Lung (tissue), 12 donors: ENCODE results near the gene RBM38. TPM values are rescaled to one million over a fixed set of nuclear protein-coding genes. Genes with fewer than 3 reads are reported as not detected.

ENCODE experiments used
- ATAC-seq: fragments of 200-7000 bp; cut with Tn5 transposase; one replicate; pipeline ENCODE4 v1.9.1; 2020; ENCODE audit warnings: moderate number of reproducible peaks; ENCODE audit not compliant: insufficient read depth, low FRiP score
- DNase-seq, 3 donors: peaks; one replicate each; pipeline ENCODE4 v3.0.0-alpha.2; 2013 to 2017
- H3K27ac ChIP-seq, 2 donors: one replicate each; pipeline ENCODE4 v1.5.1; 2013; ENCODE audit warnings: mild to moderate bottlenecking in 2 of 2, moderate library complexity in 2 of 2, control low read depth in 1 of 2, inconsistent platforms in 1 of 2, low read depth in 1 of 2, low read length in 1 of 2
- H3K27me3 ChIP-seq, 3 donors: one replicate each; pipeline ENCODE4 v1.5.1; 2013; ENCODE audit warnings: low read length in 2 of 3; ENCODE audit not compliant: control insufficient read depth in 3 of 3, insufficient read depth in 3 of 3
- H3K36me3 ChIP-seq, 4 donors: one replicate each; pipeline ENCODE4 v1.5.1; 2013; ENCODE audit warnings: low read length in 4 of 4, mild to moderate bottlenecking in 1 of 4, moderate library complexity in 1 of 4; ENCODE audit not compliant: control insufficient read depth in 4 of 4, insufficient read depth in 4 of 4
- H3K4me1 ChIP-seq, 5 donors: one replicate each; pipeline ENCODE4 v1.5.1; 2013; ENCODE audit warnings: low read length in 5 of 5, mild to moderate bottlenecking in 2 of 5, moderate library complexity in 1 of 5; ENCODE audit not compliant: control insufficient read depth in 5 of 5, insufficient read depth in 5 of 5
- H3K4me3 ChIP-seq: one replicate; pipeline ENCODE4 v1.5.1; 2013; ENCODE audit warnings: mild to moderate bottlenecking, control low read depth, moderate library complexity
- H3K9ac ChIP-seq, 2 donors: one replicate each; pipeline ENCODE4 v1.5.1; 2013; ENCODE audit warnings: low read length in 2 of 2, control low read depth in 1 of 2; ENCODE audit not compliant: insufficient read depth in 1 of 2
- H3K9me3 ChIP-seq, 4 donors: one replicate each; pipeline ENCODE4 v1.5.1; 2013; ENCODE audit warnings: low read length in 3 of 4, mild to moderate bottlenecking in 1 of 4, moderate library complexity in 1 of 4; ENCODE audit not compliant: control insufficient read depth in 4 of 4, insufficient read depth in 3 of 4
- CTCF ChIP-seq: IDR thresholded peaks from 2 replicates; pipeline ENCODE4 v1.5.1; 2012; ENCODE audit warnings: mild to moderate bottlenecking; ENCODE audit errors: control extremely low read depth, extremely low read depth
- WGBS, 2 donors: extraction: QIAGEN DNeasy Blood & Tissue Kit; methylation state at CpG; one replicate each; pipeline ENCODE4 v1.1.7; 2013; 5-methylcytosine and 5-hydroxymethylcytosine counted together
- polyA plus RNA-seq, 2 donors: library from polyadenylated mRNA; stranded (reverse); fragments of 200-250 nt; gene quantifications; one replicate each; pipeline ENCODE4 v1.2.1, GENCODE V29; 2013
- total RNA-seq, 2 donors: library from RNA; depleted of rRNA in 1 of 2; stranded (reverse); fragments of >200 nt in 1 of 2; gene quantifications; one replicate each; pipeline ENCODE4 v1.2.1, GENCODE V29; 2014 to 2021
- donor health status: control.
- donor health status: control.
- donor health status: Bipolar disorder and iron deficiency.
- donor health status: healthy.
- donor health status: DM: yes; HTN: yes; CAD: no.

Gene RBM38
- total and polyA plus RNA-seq, 4 donors = 23.1 to 38.6 (median 30.9) TPM

DNA sequence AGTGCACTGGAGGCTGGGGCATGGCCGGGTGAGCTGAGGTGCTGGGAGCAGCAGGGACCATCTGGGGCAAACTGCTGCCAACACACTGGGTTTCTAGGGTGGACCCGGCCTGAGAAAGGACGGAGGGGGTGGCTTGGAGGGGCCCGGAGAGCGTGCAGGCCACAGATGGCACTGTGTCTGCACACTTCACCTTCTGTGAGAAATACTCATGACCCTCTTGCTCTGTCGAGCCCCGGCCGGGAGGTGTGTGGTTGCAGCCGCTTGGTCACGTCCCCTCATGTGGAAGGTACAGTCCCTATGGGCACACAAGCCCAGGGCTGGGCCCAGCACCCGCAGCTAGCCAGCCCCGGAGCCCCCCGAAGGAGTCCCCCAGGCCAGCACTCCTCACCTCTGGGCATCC is 59.7 kb downstream of the RBM38 start:
- H3K9ac ChIP-seq = no peak overlapping the region
- peaks cover 0 to 3% (median under 1%) of the 10 kb centered on the region in 5 donors for H3K4me1 ChIP-seq
- H3K4me3 ChIP-seq = no peak overlapping the region
- DNase-seq (no peak), ATAC-seq (no peak)
- H3K9me3 ChIP-seq = peaks cover 0 to 3% (median 0%) of the 10 kb centered on the region in 4 donors
- 31 to 50% methylated on average over 11 to 13 of the region's 13 CpGs for WGBS, 2 donors
- H3K27me3 ChIP-seq = no peaks in the 10 kb centered on the region
- TF ChIP-seq CTCF = no peak
- no peaks in the 10 kb centered on the region for H3K36me3 ChIP-seq
- peak overlapping the region in 1 of 2 donors; percentile 48 for H3K27ac ChIP-seq

- 42 to 76% methylated on average over 7 of the region's 7 CpGs for WGBS, 2 donors
- no peaks in the 10 kb centered on the region for H3K27me3 ChIP-seq
- H3K9ac ChIP-seq = no peak overlapping the region
- peak overlapping the region in 1 of 2 donors; percentile 32 for H3K27ac ChIP-seq
- H3K4me1 ChIP-seq = peaks cover 0 to 3% (median 0%) of the 10 kb centered on the region in 5 donors
- H3K9me3 ChIP-seq = peaks cover 0 to 3% (median 0%) of the 10 kb centered on the region in 4 donors
- ATAC-seq = no peak
- DNase-seq = no peak
- H3K4me3 ChIP-seq = no peak overlapping the region
- no peaks in the 10 kb centered on the region for H3K36me3 ChIP-seq
- TF ChIP-seq CTCF = no peak
Measured at GRCh38 chr20:57451431-57451794, 60.2 kb downstream of the RBM38 start.

GRCh38 chr20:57451795-57452661 is 60.8 kb downstream of the RBM38 start:
- no peaks in the 10 kb centered on the region for H3K27me3 ChIP-seq
- no peaks in the 10 kb centered on the region for H3K36me3 ChIP-seq
- WGBS, 2 donors = 54 to 78% methylated on average over 21 of the region's 21 CpGs
- ATAC-seq (no peak), DNase-seq (no peak)
- H3K4me3 ChIP-seq = no peak overlapping the region
- no peak overlapping the region for H3K9ac ChIP-seq
- TF ChIP-seq CTCF = no peak
- H3K4me1 ChIP-seq = peaks cover 0 to 3% (median 0%) of the 10 kb centered on the region in 5 donors
- peaks cover 0 to 1% (median 0%) of the 10 kb centered on the region in 4 donors for H3K9me3 ChIP-seq
- H3K27ac ChIP-seq = peak overlapping the region in 1 of 2 donors; percentile 32
